ENCODE data around the gene SUPT3H.

SUPT3H gene

GRCh38 chr6:45364466-45364865 lies 13.3 kb downstream of the SUPT3H start:
- no peak for TF ChIP-seq CTCF (conservative IDR thresholded peaks at IDR 0.05; ENCODE audit: low read depth, low read length)
- H3K4me3 ChIP-seq (ENCODE audit: low read depth, low read length), result no peak overlapping the region
- DNase-seq (ENCODE audit: low read depth), result no peak

- no peak for TF ChIP-seq CTCF (conservative IDR thresholded peaks at IDR 0.05; ENCODE audit: low read depth, low read length)
- H3K4me3 ChIP-seq (ENCODE audit: low read depth, low read length), result no peak overlapping the region
- no peak for DNase-seq (ENCODE audit: low read depth)
Observed at GRCh38 chr6:45353654-45354053, 24.1 kb downstream of the SUPT3H start.

GRCh38 chr6:45351667-45352066 lies 26.1 kb downstream of the SUPT3H start:
- TF ChIP-seq CTCF (conservative IDR thresholded peaks at IDR 0.05; ENCODE audit: low read depth, low read length), result no peak
- H3K4me3 ChIP-seq (ENCODE audit: low read depth, low read length), result no peak overlapping the region
- DNase-seq (ENCODE audit: low read depth), result no peak

GRCh38 chr6:45351076-45351475 lies 26.7 kb downstream of the SUPT3H start:
- no peak for TF ChIP-seq CTCF (conservative IDR thresholded peaks at IDR 0.05; ENCODE audit: low read depth, low read length)
- DNase-seq (ENCODE audit: low read depth), result no peak
- H3K4me3 ChIP-seq (ENCODE audit: low read depth, low read length), result no peak overlapping the region

- DNase-seq (ENCODE audit: low read depth), result peak; percentile 15
- TF ChIP-seq CTCF (conservative IDR thresholded peaks at IDR 0.05; ENCODE audit: low read depth, low read length), result no peak
- H3K4me3 ChIP-seq (ENCODE audit: low read depth, low read length), result no peak overlapping the region
Observed at GRCh38 chr6:45350186-45350710, 27.5 kb downstream of the SUPT3H start.

- H3K4me3 ChIP-seq (ENCODE audit: low read depth, low read length), result no peak overlapping the region
- DNase-seq (ENCODE audit: low read depth), result no peak
- no peak for TF ChIP-seq CTCF (conservative IDR thresholded peaks at IDR 0.05; ENCODE audit: low read depth, low read length)
Observed at GRCh38 chr6:45344900-45345299, 32.8 kb downstream of the SUPT3H start.

- DNase-seq (ENCODE audit: low read depth), result no peak
- peak overlapping the region; percentile 30 for H3K4me3 ChIP-seq (ENCODE audit: low read depth, low read length)
- no peak for TF ChIP-seq CTCF (conservative IDR thresholded peaks at IDR 0.05; ENCODE audit: low read depth, low read length)
Observed at GRCh38 chr6:45328523-45328922, 49.2 kb downstream of the SUPT3H start.
